ENCODE measurements around the gene VPS13C.

The VPS13C gene

DNA sequence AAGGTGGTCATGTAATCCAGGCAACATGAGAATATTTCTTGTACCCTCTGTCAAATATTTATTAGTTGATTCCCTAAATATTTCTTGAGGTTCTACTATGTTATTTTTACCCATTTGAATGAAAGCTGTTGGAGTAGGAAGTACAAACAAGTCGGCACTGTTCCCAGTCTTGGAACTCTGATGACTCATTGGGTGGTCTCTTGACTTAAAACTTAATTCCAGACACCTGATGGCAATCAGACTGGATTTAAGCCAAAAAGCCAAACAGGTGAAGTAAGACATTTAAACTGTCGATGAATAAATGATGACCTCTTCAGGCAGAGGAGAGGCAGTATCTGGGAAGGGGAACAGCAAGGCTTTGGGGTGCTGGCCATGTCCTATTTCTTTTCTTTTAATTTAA lies 29.4 kb upstream of the VPS13C start:
- in situ Hi-C loops (cut with HindIII; ENCODE audit: low pct_unique_long_range_greater_than_20kb, low sequenced_read_pairs): no loop called here
- no peak for TF ChIP-seq JUND (IDR thresholded peaks at IDR 0.05; ENCODE audit: low read depth)
- no peak for DNase-seq (ENCODE audit: low read depth in 1 of 2, low spot score in 1 of 2)

DNA sequence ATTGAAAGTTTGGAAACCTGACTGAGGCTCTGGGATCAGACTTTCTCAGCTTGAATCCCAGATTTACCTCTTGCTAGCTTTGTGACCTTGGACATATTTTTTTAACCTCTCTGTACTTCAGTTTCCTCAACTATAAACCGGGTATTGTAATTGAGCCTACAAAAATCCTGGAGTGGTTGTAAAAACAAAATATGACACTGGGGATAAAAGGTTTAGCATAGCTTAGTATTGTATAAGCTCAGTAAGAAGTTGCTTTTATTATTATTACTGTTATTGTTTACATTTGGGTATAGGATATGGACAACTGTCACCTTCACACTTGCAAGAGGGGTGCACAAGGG lies 28.1 kb upstream of the VPS13C start:
- in situ Hi-C loops (cut with HindIII; ENCODE audit: low pct_unique_long_range_greater_than_20kb, low sequenced_read_pairs): no loop called here
- no peak for TF ChIP-seq JUND (IDR thresholded peaks at IDR 0.05; ENCODE audit: low read depth)
- no peak for DNase-seq (ENCODE audit: low read depth in 1 of 2, low spot score in 1 of 2)

DNA sequence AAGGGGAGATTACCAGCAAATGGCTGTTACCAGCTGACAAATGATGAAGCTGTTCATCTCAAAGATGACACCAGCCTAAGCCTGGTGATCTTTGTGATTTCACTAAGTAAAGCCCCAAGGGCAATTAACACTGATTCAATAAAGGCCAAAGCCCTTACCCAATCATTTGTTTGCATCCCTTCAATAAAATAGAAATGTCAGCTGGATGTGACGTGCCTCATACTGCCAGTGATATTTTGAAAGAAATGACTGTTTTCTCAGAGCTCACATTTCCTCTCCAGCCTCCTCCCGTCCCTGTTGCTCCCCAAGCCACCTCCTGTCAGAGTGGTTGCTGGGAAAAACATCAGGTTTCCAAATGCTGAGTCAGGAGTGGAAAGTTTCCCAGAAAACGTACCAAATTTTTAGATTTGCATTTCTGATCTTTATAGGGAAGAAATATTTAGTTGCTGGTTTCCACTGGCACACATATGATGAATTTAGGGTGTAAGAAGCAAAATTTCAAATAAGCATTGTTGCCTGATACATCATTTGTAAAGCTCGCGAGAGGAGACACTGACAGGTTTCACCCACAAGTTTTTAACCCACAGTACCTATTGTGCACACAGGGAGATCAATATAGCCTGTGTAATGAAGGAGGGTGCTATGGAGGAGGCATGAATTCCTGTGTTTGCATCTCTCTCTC lies 27.6 kb upstream of the VPS13C start:
- in situ Hi-C loops (cut with HindIII; ENCODE audit: low pct_unique_long_range_greater_than_20kb, low sequenced_read_pairs): no loop called here
- no peak for DNase-seq (ENCODE audit: low read depth in 1 of 2, low spot score in 1 of 2)
- TF ChIP-seq JUND (IDR thresholded peaks at IDR 0.05; ENCODE audit: low read depth): no peak

DNA sequence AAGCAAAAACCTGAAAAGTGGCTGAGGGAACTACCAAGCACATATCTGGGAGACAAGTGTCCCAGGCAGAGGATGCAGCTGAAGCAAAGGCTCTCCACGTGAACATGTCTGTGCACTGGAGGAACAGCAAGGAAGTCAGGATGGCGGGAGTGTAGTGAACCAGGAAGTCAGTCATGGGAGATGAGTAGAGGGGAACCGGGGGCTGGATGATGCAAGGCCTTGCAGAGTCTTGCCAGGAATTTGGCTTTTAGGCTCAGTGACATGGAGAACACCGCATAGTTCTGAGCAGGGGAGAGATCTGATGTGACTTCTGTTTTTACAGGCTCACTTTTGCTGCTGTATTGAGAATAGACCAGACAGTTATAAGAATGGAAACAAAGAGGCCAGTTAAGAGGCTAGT lies 25.5 kb upstream of the VPS13C start:
- in situ Hi-C loops (cut with HindIII; ENCODE audit: low pct_unique_long_range_greater_than_20kb, low sequenced_read_pairs): no loop called here
- no peak for DNase-seq (ENCODE audit: low read depth in 1 of 2, low spot score in 1 of 2)
- no peak for TF ChIP-seq JUND (IDR thresholded peaks at IDR 0.05; ENCODE audit: low read depth)

DNA sequence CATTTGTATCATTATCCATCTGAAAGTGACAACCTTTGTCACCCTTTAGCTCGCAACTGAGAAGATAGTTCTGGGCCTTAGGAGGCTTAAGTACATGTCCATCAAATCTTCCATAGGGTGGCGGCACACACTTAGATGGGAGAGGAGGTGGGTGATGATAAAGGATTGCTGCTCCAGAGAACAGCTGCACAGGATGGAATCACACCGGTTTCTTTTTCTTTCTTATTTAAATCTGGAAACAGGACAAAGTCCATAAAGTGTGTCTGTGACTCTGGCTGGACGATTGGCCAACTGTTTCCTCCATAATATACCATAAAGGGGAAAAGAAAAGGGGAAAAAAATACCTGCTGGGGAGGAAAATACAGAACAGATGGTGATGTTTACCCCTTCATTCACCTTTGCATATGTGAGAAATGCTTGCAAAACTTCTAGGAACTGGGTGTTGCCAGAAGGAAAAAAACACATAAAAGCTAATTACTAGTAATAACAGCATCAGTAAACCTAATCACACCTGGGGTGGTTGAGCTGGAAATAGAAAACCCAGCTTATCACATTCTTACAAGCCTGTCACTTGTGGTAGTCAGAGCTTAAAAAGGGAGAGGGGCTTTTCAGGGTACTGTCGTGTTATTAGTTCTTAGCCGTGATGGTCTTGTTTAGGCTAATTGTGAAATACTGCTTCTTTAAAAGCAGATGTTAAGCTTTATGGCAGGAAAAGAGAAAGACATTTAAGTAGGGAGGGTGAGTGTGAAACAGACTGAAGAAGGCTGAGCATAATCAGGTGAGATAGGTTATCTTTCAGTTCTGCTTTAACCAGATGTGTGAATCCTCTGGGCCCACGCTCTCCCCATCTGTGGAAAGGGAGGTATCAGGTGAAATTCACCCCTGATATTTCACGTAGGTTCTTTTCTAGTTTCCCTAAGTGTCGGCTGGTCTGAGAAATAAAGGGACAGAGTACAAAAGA lies 23.2 kb upstream of the VPS13C start:
- in situ Hi-C loops (cut with HindIII; ENCODE audit: low pct_unique_long_range_greater_than_20kb, low sequenced_read_pairs): no loop called here

DNA sequence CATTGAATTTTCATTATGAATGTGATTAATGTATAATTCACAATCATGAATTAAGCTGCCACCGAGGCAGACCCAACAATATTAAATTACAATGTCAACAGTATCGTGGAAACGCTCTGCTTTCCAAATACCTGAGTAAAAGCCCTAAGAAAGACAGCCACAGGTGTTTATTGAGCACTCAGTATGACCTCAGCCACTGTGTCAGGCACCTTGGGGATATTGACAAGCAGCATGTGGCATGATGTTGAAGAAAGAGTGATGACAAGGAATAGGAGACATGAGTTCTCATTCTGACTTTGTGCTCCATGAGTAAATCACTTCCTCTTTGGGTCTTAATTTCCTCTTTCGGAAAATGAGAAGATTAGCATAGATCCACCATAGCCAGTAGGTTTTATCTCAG lies 19.3 kb upstream of the VPS13C start:
- no peak for TF ChIP-seq JUND (IDR thresholded peaks at IDR 0.05; ENCODE audit: low read depth)
- DNase-seq (ENCODE audit: low read depth in 1 of 2, low spot score in 1 of 2): peak in 1 of 2 experiments; percentile 35
- in situ Hi-C loops (cut with HindIII; ENCODE audit: low pct_unique_long_range_greater_than_20kb, low sequenced_read_pairs): no loop called here

More for the DNA sequence above, 23.2 kb upstream of the VPS13C start:
- no peak for DNase-seq (ENCODE audit: low read depth in 1 of 2, low spot score in 1 of 2)
- no peak for TF ChIP-seq JUND (IDR thresholded peaks at IDR 0.05; ENCODE audit: low read depth)

DNA sequence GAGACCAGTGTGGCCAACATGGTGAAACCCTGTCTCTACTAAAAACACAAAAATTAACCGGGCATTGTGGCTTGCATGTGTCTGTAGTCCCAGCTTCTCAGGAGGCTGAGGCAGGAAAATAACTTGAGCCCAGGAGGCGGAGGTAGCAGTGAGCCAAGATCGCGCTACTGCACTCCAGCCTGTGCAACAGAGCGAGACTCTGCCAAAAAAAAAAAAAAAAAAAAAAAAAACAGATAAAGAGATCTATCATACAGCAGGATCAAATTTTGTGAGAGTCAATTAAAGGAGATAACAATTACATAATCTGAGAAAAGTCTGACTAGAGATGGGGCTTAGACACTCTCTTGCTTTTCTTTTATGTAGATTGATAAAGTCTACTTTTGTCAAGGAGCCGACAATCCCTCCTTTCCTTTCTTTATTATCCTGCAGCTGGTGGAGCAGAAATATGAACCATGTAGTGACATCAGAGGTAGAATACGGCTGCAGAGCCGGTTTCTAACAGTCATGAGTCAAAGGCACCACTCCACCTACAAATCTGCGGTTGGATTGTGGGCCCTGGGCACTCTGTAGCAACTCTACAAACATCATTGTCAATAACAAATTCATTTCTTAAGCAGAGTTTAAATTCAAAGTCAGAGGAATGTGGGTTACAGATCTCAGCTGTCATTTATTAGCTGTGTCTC lies 15.5 kb upstream of the VPS13C start:
- in situ Hi-C loops (cut with HindIII; ENCODE audit: low pct_unique_long_range_greater_than_20kb, low sequenced_read_pairs): no loop called here
- DNase-seq (ENCODE audit: low read depth in 1 of 2, low spot score in 1 of 2): peak; percentile 19 to 92
- no peak; the same call in 1 of the 2 replicates for TF ChIP-seq JUND (IDR thresholded peaks at IDR 0.05; ENCODE audit: low read depth)

DNA sequence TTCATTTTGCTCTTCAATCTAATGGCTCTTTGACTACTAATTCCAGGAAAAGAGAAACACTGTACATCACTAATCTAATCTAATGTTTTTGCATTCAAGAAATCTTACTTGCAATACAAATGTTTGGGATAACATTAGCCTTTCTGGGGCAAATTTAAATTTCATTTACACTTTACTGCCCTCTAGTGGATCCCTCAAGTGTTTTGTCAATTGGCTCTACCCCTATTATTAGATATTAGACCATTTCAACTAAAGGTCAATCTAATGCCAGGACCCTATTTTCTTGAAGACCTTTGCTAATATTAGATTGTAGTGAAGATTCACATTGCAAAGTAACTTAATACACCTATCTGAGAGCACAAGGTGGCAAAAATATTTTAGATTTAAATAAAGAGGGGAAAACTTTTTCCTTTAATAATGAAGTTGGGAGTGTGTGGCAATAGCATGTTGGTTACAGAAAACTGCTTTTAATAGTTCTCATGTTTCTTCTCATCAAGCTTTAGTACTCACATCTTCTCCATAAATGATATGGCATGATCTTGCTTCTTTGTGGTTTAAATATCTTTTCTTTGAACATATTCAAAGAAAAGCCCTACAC lies 11.6 kb upstream of the VPS13C start:
- DNase-seq (ENCODE audit: low read depth in 1 of 2, low spot score in 1 of 2): peak; percentile 28 to 48
- no peak for TF ChIP-seq JUND (IDR thresholded peaks at IDR 0.05; ENCODE audit: low read depth)
- in situ Hi-C loops (cut with HindIII; ENCODE audit: low pct_unique_long_range_greater_than_20kb, low sequenced_read_pairs): no loop called here

DNA sequence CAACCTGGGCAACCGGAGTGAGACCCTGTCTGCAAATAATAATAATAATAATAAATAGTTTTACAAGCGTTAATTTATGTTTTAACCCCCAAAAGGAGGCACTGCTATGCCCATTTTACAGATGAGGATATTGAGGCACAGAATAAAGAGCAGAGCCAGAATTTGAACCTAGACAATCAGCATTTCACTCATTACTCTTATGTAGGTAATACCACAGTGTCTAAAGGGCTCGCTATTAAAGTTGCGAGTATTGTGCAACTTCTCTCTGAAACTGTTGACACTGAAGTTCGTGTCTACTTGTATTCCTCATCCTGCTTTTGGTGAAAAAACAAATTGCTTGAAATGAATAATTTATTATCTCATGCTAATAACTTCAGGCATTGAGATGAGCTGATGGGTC lies 9.3 kb upstream of the VPS13C start:
- in situ Hi-C loops (cut with HindIII; ENCODE audit: low pct_unique_long_range_greater_than_20kb, low sequenced_read_pairs): no loop called here
- no peak for TF ChIP-seq JUND (IDR thresholded peaks at IDR 0.05; ENCODE audit: low read depth)
- DNase-seq (ENCODE audit: low read depth in 1 of 2, low spot score in 1 of 2): no peak

DNA sequence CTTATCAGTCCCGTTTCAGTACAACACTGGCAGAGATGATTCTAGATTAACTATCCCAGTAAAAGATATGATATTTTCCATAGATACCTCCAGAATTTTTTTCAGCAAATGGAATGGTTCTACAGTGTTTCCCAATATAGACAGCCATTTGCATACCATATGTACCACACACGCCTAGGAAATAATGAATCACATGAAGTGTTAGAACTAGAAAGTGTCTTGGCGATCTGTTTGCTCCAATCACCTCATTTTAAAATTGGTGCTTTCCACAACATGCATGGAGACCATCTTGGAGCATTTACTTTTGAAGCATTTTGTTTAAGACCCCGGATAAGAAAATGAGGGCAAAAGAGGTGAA lies 8.5 kb upstream of the VPS13C start:
- in situ Hi-C loops (cut with HindIII; ENCODE audit: low pct_unique_long_range_greater_than_20kb, low sequenced_read_pairs): no loop called here
- TF ChIP-seq JUND (IDR thresholded peaks at IDR 0.05; ENCODE audit: low read depth): no peak
- no peak for DNase-seq (ENCODE audit: low read depth in 1 of 2, low spot score in 1 of 2)

DNA sequence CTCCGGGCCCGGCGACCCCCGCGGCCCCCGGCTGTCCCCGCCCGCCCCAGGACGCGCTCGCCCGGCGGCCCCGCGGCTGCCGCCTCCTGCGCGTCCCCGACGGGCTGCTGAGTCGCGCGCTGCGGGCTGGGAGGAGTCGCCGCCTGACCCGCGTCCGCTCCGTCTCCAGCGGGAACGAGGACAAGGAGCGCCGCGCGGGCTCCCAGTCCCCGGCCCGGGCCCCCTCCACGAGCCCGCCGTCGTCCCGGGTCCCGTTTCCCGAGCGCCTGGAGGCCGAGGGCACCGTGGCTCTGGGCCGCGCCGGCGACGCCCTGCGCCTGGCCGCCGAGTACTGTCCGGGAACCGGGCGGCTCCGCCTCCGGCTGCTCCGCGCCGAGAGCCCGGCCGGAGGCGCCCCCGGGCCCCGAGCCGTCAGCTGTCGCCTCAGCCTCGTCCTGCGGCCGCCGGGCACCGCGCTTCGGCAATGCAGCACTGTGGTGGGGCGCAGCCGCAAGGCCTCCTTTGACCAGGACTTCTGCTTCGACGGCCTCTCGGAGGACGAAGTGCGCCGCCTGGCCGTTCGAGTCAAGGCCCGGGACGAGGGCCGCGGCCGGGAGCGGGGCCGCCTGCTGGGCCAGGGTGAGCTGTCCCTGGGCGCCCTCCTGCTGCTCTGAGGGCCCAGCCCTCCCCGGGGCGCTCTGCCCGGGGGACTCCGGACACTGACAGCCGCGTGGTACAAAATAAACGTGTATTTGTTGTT lies 8.0 kb upstream of the VPS13C start:
- in situ Hi-C loops (cut with HindIII; ENCODE audit: low pct_unique_long_range_greater_than_20kb, low sequenced_read_pairs): no loop called here
- peak in 1 of 2 experiments; percentile 58 for DNase-seq (ENCODE audit: low read depth in 1 of 2, low spot score in 1 of 2)
- no peak for TF ChIP-seq JUND (IDR thresholded peaks at IDR 0.05; ENCODE audit: low read depth)
